Lower leg skin (tissue), 3 donors: ENCODE results near the gene CYB5RL.

Experiments
- POLR2A ChIP-seq, 2 donors: fragments of 450-650 bp; IDR thresholded peaks; one replicate each; pipeline ENCODE4 v1.6.1; 2016 to 2017; ENCODE audit warnings: antibody characterized with exemption in 2 of 2, mild to moderate bottlenecking in 1 of 2, moderate library complexity in 1 of 2
- TF ChIP-seq, protein P1 (sequence below), 3 donors: fragments of 450-650 bp; IDR thresholded peaks; one replicate each; pipeline ENCODE4 v1.5.1; 2016; ENCODE audit warnings: antibody characterized with exemption in 3 of 3, mild to moderate bottlenecking in 3 of 3, moderate library complexity in 2 of 3

DNA sequence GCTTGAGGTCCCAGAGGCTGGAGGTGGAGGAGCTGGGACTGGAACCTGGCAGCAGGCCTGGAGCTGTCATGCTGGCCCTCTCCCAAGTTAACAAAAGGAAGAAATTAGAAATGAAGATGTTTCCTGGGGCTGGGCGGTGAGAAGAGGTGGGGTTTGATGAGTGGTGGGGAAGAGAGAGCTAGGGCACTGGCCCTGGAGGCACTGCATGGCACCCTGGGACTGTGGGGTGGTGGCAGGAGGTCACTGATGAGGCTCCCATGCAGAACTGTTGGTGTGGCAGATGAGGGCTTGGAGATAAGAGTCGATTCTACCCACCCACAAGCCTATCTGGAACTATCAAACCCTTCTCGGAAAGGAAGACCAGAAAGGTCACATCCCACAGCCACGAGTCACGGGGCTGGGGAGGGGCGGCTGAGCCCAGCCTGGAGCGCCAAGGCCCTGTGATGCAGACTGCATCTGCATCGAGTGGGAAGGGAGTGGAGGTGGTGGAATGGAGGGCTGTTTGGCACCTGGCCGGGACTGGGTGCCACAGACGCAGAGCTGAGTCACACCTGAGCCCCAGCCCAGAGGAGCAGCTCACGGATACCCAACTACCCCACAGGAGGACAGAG, 29.6 kb upstream of the CYB5RL start:
- TF ChIP-seq POLR2A (IDR thresholded peaks at IDR 0.05), result no peak
- TF ChIP-seq, protein P1, sequence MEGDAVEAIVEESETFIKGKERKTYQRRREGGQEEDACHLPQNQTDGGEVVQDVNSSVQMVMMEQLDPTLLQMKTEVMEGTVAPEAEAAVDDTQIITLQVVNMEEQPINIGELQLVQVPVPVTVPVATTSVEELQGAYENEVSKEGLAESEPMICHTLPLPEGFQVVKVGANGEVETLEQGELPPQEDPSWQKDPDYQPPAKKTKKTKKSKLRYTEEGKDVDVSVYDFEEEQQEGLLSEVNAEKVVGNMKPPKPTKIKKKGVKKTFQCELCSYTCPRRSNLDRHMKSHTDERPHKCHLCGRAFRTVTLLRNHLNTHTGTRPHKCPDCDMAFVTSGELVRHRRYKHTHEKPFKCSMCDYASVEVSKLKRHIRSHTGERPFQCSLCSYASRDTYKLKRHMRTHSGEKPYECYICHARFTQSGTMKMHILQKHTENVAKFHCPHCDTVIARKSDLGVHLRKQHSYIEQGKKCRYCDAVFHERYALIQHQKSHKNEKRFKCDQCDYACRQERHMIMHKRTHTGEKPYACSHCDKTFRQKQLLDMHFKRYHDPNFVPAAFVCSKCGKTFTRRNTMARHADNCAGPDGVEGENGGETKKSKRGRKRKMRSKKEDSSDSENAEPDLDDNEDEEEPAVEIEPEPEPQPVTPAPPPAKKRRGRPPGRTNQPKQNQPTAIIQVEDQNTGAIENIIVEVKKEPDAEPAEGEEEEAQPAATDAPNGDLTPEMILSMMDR (IDR thresholded peaks at IDR 0.05), result no peak
